ENCODE measurements around the gene PLXND1.
A peak's percentile ranks its signal among the peaks of the same experiment; 100 is the strongest.

Gene PLXND1

GRCh38 chr3:129575233-129575996 lies 31.1 kb downstream of the PLXND1 start:
- DNase-seq (ENCODE audit: low read depth, low spot score), result no peak
- TF ChIP-seq POLR2AphosphoS5 (IDR thresholded peaks at IDR 0.05; ENCODE audit: borderline replicate concordance, low read depth, low read length) (no peak), EZH2 (IDR thresholded peaks at IDR 0.05) (no peak), FOXP2 (optimal IDR thresholded peaks at IDR 0.05; ENCODE audit: control extremely low read depth, extremely low read length, insufficient read depth) (no peak)
- no peak overlapping the region for H3K9ac ChIP-seq (ENCODE audit: insufficient read length)
- H3K36me3 ChIP-seq (ENCODE audit: insufficient read depth, low read length), result peaks cover 8% of the 10 kb centered on the region
- H3K9me3 ChIP-seq (ENCODE audit: low read depth, low read length), result no peaks in the 10 kb centered on the region
- H3K4me3 ChIP-seq, result no peak overlapping the region
- H3K27ac ChIP-seq, result no peak overlapping the region

DNA sequence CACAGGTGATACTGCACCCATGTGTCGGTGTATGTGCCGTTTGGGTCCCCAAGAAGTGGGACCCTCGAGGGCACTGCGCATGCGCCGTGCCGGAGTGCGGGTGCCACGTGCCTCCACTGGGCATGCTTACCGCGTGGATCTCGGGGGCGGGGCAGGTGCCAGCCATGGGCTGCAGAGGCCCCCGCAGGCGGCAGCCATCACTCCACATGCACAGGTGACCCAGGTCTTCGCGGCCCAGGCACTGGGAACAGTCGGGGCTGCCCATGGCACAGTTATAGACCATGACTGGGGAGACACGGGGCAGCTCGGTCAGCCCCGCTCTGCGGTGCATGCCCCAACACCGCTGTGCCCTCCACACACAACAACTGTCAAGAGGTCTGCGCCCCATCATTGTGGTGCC lies 32.3 kb downstream of the PLXND1 start:
- H3K27ac ChIP-seq, result no peak overlapping the region
- H3K9ac ChIP-seq (ENCODE audit: insufficient read length), result no peak overlapping the region
- TF ChIP-seq EZH2 (IDR thresholded peaks at IDR 0.05) (no peak), POLR2AphosphoS5 (IDR thresholded peaks at IDR 0.05; ENCODE audit: borderline replicate concordance, low read depth, low read length) (no peak), FOXP2 (optimal IDR thresholded peaks at IDR 0.05; ENCODE audit: control extremely low read depth, extremely low read length, insufficient read depth) (no peak)
- peaks cover 8% of the 10 kb centered on the region for H3K36me3 ChIP-seq (ENCODE audit: insufficient read depth, low read length)
- DNase-seq (ENCODE audit: low read depth, low spot score), result no peak
- no peaks in the 10 kb centered on the region for H3K9me3 ChIP-seq (ENCODE audit: low read depth, low read length)
- no peak overlapping the region for H3K4me3 ChIP-seq

DNA sequence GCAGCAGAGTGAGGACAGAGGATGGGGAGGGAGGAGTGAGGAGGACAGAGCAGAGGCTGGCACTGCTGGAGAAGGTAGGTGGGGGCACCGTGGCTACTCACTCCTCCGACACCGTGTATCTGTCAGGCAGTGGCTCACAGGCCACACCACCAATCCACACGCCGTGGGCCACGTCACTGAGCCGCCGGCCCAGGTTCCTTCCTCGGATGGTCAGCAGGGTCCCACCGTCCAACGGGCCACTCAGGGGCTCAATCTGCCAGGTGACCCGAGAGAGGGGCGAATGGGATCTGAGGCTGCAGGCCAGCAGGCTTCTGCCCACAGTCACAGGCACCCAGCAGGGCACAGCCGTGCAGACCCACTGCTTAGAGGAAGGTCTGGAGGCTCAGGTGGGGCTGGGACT lies 33.0 kb downstream of the PLXND1 start:
- no peak overlapping the region for H3K27ac ChIP-seq
- H3K36me3 ChIP-seq (ENCODE audit: insufficient read depth, low read length), result peaks cover 8% of the 10 kb centered on the region
- no peaks in the 10 kb centered on the region for H3K9me3 ChIP-seq (ENCODE audit: low read depth, low read length)
- no peak for DNase-seq (ENCODE audit: low read depth, low spot score)
- H3K9ac ChIP-seq (ENCODE audit: insufficient read length), result no peak overlapping the region
- no peak for TF ChIP-seq EZH2 (IDR thresholded peaks at IDR 0.05)
- no peak for TF ChIP-seq FOXP2 (optimal IDR thresholded peaks at IDR 0.05; ENCODE audit: control extremely low read depth, extremely low read length, insufficient read depth)
- H3K4me3 ChIP-seq, result no peak overlapping the region

DNA sequence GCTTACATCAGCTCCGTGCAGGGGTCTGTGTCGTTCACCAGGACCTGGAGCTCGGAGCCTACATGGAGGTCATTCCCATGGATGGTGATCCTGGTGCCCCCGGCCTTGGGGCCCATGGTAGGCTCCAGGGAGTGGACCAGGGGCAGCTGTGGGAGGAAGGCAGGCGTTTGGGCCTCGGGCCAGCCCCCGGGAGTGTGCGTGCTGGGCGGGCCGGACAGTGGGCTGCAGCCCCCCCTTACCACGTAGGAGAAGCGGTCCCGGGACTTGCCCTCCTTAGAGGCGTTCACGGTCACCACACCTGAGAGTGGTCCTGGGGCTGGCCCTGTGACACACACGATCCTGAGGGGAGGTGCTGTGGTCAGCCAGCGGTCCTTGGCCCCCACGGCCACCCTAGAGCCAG lies 33.9 kb downstream of the PLXND1 start:
- no peak for DNase-seq (ENCODE audit: low read depth, low spot score)
- TF ChIP-seq FOXP2 (optimal IDR thresholded peaks at IDR 0.05; ENCODE audit: control extremely low read depth, extremely low read length, insufficient read depth) (no peak), POLR2AphosphoS5 (IDR thresholded peaks at IDR 0.05; ENCODE audit: borderline replicate concordance, low read depth, low read length) (no peak), EZH2 (IDR thresholded peaks at IDR 0.05) (no peak)
- peaks cover 2% of the 10 kb centered on the region for H3K36me3 ChIP-seq (ENCODE audit: insufficient read depth, low read length)

GRCh38 chr3:129571605-129572547 lies 34.6 kb downstream of the PLXND1 start:
- H3K4me3 ChIP-seq, result no peak overlapping the region
- no peak overlapping the region for H3K9ac ChIP-seq (ENCODE audit: insufficient read length)
- no peaks in the 10 kb centered on the region for H3K9me3 ChIP-seq (ENCODE audit: low read depth, low read length)
- TF ChIP-seq FOXP2 (optimal IDR thresholded peaks at IDR 0.05; ENCODE audit: control extremely low read depth, extremely low read length, insufficient read depth) (no peak), EZH2 (IDR thresholded peaks at IDR 0.05) (no peak), POLR2AphosphoS5 (IDR thresholded peaks at IDR 0.05; ENCODE audit: borderline replicate concordance, low read depth, low read length) (peak; percentile 10; the same call in 1 of the 2 replicates)
- no peaks in the 10 kb centered on the region; the same call in 1 of the 2 replicates for H3K36me3 ChIP-seq (ENCODE audit: insufficient read depth, low read length)
- no peak overlapping the region for H3K27ac ChIP-seq
- DNase-seq (ENCODE audit: low read depth, low spot score), result no peak

More for the DNA sequence above, 33.9 kb downstream of the PLXND1 start:
- Histone ChIP-seq H3K4me3 (no peak overlapping the region), H3K9me3 (ENCODE audit: low read depth, low read length) (no peaks in the 10 kb centered on the region), H3K27ac (no peak overlapping the region), H3K9ac (ENCODE audit: insufficient read length) (no peak overlapping the region)

DNA sequence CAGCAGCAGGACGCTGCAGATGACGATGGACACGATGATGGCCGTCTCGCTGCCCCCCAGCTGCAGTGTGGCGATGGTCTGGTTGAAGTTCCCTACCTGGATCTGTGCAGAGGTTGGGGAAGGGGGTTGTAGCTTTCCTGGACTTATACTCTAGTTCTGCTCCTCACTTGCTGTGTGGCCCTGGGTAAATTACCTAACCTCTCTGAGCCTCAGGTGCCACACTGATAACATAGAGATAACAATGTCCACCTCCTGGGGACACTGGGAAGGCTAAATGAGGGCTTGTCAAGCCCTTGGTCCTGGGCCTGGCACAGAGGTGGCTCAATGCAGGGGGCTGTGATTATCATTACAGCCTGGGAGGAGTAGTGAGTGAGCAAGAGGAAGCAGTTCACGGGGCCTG lies 36.6 kb downstream of the PLXND1 start:
- H3K9me3 ChIP-seq (ENCODE audit: low read depth, low read length), result no peaks in the 10 kb centered on the region
- no peak overlapping the region for H3K4me3 ChIP-seq
- H3K36me3 ChIP-seq (ENCODE audit: insufficient read depth, low read length), result peaks cover 4% of the 10 kb centered on the region; the same call in 1 of the 2 replicates
- no peak overlapping the region for H3K9ac ChIP-seq (ENCODE audit: insufficient read length)
- DNase-seq (ENCODE audit: low read depth, low spot score), result no peak
- TF ChIP-seq FOXP2 (optimal IDR thresholded peaks at IDR 0.05; ENCODE audit: control extremely low read depth, extremely low read length, insufficient read depth) (no peak), POLR2AphosphoS5 (IDR thresholded peaks at IDR 0.05; ENCODE audit: borderline replicate concordance, low read depth, low read length) (no peak), EZH2 (IDR thresholded peaks at IDR 0.05) (no peak)
- no peak overlapping the region for H3K27ac ChIP-seq

DNA sequence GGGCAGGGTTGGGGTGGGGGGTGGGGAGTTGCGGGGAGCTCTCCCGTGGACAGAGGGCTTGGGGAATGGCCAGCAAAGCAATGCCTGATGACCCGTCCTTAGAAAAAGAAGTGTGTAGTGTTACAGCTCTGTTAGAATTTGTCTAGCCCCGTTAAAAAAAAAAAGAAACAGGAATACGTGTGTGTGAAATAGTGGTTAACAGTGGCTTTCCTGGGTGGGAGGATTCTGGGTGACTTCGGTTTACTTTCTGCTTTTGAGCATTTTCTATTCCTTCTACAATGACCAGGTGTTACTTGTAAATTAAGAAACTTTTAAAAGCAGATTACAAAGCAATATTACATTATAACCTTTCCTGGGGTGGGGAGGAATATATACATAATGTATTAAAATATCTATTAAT lies 38.5 kb downstream of the PLXND1 start:
- no peak for DNase-seq (ENCODE audit: low read depth, low spot score)
- no peak overlapping the region for H3K27ac ChIP-seq
- no peaks in the 10 kb centered on the region for H3K9me3 ChIP-seq (ENCODE audit: low read depth, low read length)
- no peak overlapping the region for H3K9ac ChIP-seq (ENCODE audit: insufficient read length)
- no peak overlapping the region for H3K4me3 ChIP-seq
- TF ChIP-seq FOXP2 (optimal IDR thresholded peaks at IDR 0.05; ENCODE audit: control extremely low read depth, extremely low read length, insufficient read depth) (no peak), POLR2AphosphoS5 (IDR thresholded peaks at IDR 0.05; ENCODE audit: borderline replicate concordance, low read depth, low read length) (no peak), EZH2 (IDR thresholded peaks at IDR 0.05) (no peak)
- H3K36me3 ChIP-seq (ENCODE audit: insufficient read depth, low read length), result peaks cover 12% of the 10 kb centered on the region; the same call in 1 of the 2 replicates

GRCh38 chr3:129567176-129567705 lies 39.2 kb downstream of the PLXND1 start:
- Histone ChIP-seq H3K4me3 (no peak overlapping the region), H3K9me3 (ENCODE audit: low read depth, low read length) (no peaks in the 10 kb centered on the region), H3K9ac (ENCODE audit: insufficient read length) (no peak overlapping the region), H3K27ac (no peak overlapping the region), H3K36me3 (ENCODE audit: insufficient read depth, low read length) (peaks cover 18% of the 10 kb centered on the region; the same call in 1 of the 2 replicates)
- DNase-seq (ENCODE audit: low read depth, low spot score), result no peak
- no peak for TF ChIP-seq EZH2 (IDR thresholded peaks at IDR 0.05)
- no peak for TF ChIP-seq POLR2AphosphoS5 (IDR thresholded peaks at IDR 0.05; ENCODE audit: borderline replicate concordance, low read depth, low read length)
- TF ChIP-seq FOXP2 (optimal IDR thresholded peaks at IDR 0.05; ENCODE audit: control extremely low read depth, extremely low read length, insufficient read depth), result no peak
